Vagina (tissue), 2 donors: ENCODE data around the gene PRKCB.

Source experiments
- CTCF ChIP-seq, 3 experiments: fragments of 450-650 bp in 2 of 3; fragments of 200-600 bp in 1 of 3; sonication (generic) in 1 of 3; IDR thresholded peaks; one replicate each; pipeline ENCODE4 v1.5.1; 2017 to 2019; ENCODE audit warnings: antibody characterized with exemption in 3 of 3, mild to moderate bottlenecking in 2 of 3, moderate library complexity in 2 of 3
- POLR2A ChIP-seq, 2 donors: fragments of 450-650 bp; IDR thresholded peaks; one replicate each; pipeline ENCODE4 v1.6.1; 2017; ENCODE audit warnings: antibody characterized with exemption in 2 of 2, mild to moderate bottlenecking in 2 of 2, moderate library complexity in 2 of 2
- POLR2AphosphoS5 ChIP-seq, 2 donors: sonication (generic); formaldehyde crosslinking; IDR thresholded peaks; one replicate each; pipeline ENCODE4 v1.9.0; 2017; ENCODE audit warnings: antibody characterized with exemption in 2 of 2, mild to moderate bottlenecking in 2 of 2, low read depth in 1 of 2; ENCODE audit not compliant: insufficient read depth in 1 of 2

DNA sequence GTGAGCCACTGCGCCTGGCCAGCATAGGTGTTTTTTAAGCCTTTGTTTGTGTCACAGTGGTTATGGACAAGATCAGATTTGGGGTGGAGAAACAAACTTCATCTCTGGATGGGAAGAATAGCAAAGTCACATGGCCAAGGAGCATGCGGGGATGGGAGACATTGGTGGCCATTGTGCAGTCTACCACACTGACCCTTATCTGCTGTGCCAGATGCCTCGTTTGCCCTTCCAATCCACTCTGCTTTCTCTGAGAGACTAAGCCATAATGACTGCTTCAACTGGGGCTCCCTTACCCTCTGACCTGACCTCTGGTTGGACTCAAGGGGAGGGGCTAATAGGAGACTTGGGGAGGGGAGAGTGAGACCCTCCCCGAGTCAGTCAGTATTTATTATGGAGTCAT lies 166.8 kb downstream of the PRKCB start:
- TF ChIP-seq POLR2A (IDR thresholded peaks at IDR 0.05), result no peak
- no peak for TF ChIP-seq CTCF (IDR thresholded peaks at IDR 0.05)
- no peak for TF ChIP-seq POLR2AphosphoS5 (IDR thresholded peaks at IDR 0.05; ENCODE audit: insufficient read depth in 1 of 2, low read depth in 1 of 2)
